C4-2B (cell line): ENCODE data around the gene CFAP69.

Experiments used
- CTCF ChIP-seq: fragments of 450-650 bp; conservative IDR thresholded peaks from 2 replicates; pipeline ENCODE4 v1.5.1; 2017; ENCODE audit warnings: mild to moderate bottlenecking
- ZFX ChIP-seq: fragments of 450-650 bp; IDR thresholded peaks from 2 replicates; pipeline ENCODE4 v1.6.1; 2017

GRCh38 chr7:90209776-90210175 lies 35.2 kb upstream of the CFAP69 start:
- no peak for TF ChIP-seq CTCF
- TF ChIP-seq ZFX = no peak
